Stimulated activated CD4-positive, alpha-beta T cell treated with anti-CD3 and anti-CD28 coated beads, Interleukin-4, amount 100 ng/mL, for 48 hours (primary cell): ENCODE measurements around the gene DTNBP1.

Experiments
- DNase-seq, 2 donors: peaks; one replicate each; pipeline ENCODE4 v3.0.0-alpha.2; 2020; ENCODE audit warnings: low read depth in 2 of 2

Gene DTNBP1

DNA sequence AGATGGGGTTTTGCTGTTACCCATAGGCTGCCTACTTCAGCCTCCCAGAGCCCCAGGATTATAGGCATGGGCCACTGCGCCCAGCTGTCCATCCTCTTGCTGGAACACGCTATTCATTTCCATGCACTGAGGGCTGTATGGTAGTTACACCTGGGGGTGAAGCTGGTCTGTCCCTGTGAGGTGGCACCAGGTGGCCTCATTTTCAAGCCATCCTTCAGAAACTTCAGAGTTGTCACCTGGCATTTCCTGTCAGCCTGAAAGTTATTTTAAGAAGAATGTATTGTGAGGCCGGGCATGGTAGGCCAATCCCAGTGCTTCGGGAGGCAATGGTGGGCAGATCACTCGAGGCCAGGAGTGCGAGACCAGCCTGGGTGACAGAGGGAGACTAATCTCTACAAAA lies 147.6 kb downstream of the DTNBP1 start:
- no peak for DNase-seq

DNA sequence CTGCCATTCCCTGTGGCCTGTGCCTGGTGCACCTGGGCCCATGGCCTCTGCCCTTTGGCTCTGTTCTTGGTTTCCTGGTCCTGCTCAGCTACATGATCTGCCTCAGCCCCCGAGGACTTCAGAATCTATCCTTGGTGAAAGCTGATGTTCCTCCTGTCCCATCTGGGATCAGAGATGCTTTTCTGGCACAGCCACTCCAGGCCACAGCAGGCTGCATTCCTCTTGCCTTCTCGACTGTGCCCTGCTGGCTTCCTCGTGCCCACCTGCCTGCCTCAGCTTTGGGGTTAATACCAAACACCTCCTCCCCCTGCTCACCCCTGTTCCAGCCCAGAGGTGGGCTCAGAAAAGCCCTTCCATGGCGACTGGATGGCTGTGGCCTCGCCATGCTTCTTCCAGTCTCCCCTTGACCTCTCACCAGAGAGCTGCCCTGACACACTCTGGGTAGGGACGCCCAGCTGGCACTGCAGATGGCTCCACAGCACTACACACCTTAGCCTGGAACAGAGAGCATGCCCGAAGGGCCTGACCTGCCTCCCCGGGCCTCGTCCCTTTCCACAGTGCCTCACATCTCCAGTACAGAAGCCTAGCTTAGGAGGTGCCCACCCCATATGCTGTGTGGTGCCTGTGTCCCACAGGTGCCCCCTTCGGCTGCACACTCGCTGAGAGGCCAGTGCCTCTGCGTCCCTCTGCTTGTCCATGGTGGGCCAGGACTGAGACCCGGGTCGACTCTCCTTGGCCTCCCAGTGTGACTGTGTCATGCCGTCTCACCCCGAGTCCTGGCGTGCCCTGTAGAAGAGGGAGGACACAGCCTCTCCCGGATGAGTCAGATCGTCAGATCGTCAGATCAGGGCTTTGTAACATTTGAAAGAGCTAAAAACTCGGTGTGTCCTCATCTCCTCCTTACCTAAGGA lies 148.8 kb downstream of the DTNBP1 start:
- no peak for DNase-seq

DNA sequence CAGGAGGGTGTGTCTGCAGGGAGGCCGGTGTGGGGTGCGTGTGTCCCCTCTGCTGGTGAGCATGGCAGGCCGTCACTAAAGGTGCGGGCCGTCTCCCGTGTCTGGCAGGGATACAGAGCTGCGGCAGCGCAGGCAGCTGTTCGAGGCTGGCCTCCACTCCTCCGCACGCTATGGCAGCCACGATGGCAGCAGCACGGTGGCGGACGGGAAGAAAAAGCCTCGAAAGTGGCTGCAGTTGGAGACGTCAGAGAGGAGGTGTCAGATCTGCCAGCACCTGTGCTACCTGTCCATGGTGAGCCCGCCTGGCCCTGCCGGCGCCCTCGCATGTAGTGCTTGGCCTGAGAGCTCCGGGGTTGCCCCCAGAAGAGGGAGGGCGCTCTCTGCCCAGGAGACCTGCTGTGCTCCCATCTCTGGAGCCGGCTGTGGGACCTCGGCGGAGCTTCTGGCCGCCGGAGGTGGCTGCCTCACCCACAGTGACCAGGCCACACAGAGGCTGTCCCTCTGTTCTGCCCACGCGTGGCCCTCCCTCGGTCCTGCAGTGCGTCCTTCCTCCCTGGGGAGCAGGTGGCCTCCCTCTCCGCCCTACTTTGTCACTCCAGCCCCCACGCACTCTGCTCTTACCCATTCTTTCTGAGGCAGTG lies 149.6 kb downstream of the DTNBP1 start:
- no peak for DNase-seq

DNA sequence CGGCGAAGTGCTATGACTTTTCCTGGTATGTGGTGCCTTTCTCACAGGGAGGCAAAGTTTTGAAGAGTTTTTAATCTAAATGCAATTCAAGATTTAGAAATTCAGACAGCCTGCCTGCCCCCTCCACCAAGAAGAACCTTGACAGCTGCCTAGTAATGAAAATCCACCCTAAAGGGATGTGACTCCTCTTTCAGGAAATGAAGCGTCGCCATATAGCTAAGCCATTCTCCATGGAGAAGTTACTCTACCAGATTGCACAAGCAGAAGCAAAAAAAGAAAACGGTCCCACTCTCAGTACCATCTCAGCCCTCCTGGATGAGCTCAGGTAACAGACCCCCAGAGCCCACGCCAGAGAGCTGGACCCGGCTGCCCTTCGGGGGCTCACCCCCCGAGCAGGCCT lies 150.1 kb downstream of the DTNBP1 start:
- DNase-seq, result no peak

DNA sequence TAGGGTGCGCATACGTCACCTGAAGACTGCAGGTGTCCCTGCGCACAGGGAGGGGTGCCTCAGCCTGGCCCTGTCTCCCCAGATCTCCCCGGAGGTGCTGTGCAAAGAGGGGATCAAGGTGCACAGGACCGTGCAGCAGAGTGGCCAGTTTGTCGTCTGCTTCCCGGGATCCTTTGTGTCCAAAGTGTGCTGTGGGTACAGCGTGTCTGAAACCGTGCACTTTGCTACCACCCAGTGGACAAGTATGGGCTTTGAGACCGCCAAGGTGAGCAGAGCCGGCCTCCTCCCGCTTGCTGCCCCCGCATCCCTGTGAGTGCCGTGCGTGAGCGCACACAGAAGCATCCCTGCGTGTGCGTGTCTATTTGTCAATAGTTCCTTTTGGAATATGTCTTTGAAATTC lies 150.7 kb downstream of the DTNBP1 start:
- no peak for DNase-seq

DNA sequence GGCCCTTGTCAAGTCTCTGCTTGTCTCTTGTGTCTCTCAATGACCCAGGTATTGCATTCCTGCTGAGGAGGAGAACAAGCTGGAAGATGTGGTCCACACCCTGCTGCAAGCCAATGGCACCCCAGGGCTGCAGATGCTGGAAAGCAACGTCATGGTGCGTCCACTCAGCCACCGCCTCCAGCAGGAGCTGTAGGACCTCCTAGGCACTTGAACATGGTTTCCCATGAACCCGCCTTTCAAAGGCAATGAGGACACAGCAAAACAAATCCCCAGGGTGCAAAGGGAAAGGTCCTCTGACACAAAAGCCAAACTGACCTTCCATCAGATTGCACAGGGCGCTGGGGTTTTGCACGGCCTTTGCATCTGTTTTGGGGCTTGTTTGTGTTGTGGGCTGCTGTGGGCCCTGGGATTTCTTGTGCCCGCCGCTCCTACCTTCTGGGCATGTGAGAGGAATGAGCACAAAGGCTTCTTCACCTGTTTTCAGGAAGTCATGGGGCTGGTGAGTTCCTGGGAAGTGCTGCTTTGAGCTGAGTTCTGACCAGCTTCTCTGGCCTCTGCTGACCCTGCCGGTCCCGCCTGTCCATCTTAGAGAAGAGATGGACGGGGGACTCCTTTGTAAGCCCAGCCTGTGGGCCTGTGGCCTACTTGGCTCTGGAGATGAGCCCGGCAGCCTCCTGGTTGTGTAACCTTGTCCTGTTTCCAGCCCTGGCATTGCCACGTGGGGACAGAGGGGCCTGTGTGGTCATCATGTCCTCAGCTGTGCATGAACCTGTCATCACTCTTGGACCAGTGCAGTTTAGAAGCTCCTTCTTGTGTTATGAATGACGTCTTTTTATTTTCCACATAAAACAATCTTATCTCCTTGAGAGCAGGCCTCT lies 151.3 kb downstream of the DTNBP1 start:
- no peak for DNase-seq

DNA sequence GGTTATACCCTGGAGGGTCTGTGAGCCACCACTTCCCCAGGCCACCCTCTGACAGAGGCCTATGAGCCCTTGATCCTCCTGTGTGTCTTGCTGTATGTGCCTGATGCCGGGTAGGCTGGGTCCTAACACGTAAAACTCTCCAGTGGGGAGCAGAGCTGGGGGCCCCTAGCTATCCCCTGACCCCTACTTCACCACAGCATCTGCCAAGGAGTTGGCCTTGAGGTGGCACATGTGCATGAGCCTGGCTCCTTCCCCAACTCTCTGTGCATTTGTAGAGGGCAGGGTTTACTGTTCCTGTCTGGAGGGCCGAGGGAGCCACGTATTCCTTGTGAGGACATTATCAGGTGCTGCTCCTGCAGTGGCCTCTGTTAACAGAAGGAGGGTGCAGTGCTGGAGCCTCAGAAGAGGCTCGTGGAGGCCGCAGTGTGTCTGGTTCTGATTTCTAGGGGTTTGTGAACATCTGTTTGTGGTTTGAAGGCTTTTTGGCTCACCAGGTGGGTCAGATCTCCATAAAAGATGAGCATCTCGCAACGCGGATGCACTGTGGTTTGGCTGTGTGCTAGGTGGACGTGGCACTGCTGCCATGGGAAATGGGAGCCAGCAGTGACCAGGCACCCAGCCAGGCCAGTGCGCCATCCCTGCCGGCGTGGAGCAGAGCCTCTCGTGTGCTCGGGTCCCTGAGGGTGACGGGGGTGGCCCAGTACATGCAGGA lies 152.1 kb downstream of the DTNBP1 start:
- DNase-seq, result no peak

DNA sequence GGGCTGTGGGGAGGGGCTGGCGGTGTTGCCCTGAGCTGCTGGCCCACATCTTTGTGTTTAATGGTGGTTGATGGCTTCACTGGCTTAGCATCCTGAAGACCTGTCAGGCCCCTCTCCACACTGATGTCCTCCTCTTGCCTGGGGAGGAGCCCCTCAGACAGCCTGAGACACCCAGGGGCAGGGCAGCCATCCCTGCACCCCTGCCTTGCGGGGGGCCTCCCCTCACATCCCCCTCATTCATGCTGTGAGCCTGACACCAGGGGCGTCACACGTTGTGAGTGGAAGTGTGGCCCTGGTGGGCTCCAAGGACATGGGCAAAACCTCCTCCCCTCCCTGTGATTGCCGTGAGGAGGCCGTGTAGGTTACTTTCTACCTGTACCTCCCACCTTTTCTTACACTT lies 152.7 kb downstream of the DTNBP1 start:
- no peak for DNase-seq

DNA sequence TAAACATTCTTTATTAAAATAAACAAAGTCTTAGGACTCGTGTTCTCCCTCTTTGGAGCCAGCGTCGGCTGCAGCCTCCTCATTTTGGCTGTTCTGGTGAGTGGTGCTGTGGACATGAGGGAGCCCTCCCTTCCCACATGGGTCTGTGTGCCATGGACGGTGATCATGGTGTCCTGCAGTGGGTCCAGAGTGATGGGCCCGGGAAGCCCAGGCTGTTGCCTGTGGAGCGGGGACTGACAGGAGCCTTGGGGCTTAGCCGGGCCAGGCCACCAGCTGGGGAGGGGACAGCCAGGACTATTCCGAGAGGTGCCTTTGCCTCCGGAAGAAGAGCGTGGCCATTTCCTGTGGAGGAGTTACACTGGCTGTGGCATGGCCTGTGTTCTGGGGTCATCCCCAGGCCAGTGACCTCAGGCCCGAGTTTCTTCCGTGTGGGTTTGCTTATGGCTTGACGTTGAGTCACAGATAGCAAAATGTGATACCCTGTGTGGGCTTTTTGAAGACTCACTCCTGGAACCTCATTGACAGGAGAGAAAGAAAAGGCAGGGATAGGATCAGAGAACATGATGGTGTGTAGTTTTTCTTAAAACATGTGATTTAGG lies 153.4 kb downstream of the DTNBP1 start:
- DNase-seq, result no peak

DNA sequence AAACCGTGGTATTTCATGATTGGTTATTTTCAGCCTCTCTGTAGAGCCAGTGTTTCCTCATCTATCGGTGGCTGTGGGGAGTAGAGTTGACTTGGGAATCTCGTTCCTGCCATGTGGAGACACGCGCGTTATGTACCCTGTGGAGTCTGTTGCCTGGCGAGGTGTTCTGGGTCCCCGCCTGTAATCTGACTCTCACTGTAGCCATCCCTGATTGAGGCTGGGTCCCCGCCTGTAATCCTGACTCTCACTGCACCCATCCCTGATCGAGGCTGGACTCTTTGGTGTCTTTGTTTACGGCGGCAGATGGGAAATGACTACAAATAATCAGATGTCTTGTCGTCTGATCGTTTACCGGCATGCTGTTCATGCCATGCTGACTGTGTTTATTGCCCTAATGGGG lies 153.9 kb downstream of the DTNBP1 start:
- DNase-seq, result no peak

DNA sequence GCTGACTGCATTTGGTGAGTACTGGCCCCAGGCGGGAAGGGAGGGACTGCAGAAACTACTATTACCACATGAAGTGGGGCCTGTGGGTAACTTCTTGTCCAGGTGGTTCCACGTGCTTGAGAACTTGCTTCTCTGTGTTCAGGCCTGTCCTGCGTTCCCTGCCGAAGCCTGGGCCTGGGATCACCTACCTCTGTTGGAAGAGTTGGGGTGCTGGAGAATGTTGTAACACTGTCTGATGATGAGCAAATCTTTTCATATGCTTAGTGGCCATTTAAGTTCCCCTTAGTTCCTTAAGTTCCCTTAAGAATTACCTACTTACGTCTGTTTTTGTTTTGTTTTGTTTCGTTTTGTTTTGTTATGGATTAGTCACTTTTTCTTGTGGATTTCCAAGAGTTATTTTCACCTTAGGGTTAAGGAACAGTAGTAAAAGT lies 154.4 kb downstream of the DTNBP1 start:
- DNase-seq, result no peak

DNA sequence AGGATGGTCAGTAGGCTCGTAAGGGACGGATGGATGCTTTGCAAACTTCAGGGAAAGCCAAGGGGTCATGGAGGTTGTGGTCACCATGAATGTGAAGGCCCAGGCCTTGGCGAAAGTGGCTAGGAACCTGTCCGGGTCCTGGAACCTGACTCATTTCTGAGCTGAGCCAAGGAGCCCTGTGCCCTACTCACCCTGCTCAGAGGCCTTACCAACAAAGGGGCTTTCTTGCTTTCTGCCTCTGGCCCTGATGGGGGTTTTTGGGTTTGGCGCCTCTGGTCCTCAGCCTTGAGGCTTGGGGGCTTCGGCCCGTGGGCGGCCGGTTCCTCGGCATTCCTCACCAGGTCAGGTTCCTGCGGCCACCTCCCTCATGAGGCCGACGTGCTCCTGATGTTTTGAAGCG lies 155.1 kb downstream of the DTNBP1 start:
- no peak for DNase-seq

DNA sequence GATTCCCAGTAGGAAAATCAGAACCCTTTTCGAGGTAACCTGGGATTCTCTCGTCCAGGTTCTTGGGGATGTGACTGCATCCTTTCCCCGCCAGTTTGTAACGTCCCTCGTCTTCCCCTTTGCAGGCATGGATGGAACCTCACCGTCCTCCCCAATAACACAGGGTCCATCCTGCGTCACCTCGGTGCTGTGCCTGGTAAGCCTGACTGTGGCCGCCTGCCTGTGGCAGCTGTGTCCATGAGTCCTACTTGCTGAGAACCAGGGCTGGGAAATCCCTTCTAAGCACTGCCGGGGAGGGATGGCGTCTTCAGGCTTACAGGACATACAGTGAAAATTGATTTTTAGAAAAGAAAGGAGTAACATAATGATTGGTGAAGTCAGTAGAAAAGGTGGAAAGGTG lies 155.6 kb downstream of the DTNBP1 start:
- DNase-seq, result no peak

DNA sequence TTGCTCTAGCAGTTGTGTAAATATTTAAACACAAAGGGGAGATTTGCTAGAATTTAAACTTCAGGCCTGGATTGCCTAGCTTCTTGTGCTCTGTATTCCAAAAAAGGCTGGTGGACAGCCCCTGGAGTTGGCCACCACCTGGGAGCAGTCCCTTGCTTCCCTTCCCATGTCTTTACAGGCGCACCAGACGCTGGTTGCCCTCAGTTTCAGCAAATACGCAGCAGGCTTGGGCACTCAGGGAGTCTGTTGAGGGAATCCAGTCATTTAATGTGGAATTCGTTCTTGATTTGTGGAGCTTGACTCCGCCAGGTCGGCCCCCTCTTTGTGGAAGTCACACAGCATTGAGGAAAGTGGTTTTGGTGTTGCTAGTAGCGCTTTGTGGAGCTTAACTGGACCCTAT lies 156.8 kb downstream of the DTNBP1 start:
- no peak for DNase-seq

DNA sequence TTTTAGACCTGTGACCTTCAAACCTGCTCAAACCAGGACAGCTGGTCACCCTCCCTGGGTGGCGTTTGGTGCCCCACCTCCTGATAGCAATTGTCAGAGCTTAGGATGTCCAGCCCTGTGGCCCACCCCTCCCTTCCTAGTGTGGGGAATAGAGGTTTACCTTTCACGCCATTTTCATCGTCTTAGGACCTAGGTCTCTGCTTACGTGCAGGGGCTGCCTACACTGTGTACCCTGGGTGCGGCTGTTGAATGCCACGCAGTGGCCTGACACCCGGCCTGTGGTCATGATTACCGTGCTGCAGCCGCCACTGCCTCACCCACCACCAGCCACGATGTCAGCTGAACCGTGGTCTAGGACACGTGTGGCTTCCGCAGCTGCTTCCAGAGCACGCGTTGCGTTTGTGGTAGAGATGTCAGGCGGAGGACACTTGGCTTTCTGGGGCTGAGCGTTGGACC lies 157.3 kb downstream of the DTNBP1 start:
- DNase-seq, result no peak

DNA sequence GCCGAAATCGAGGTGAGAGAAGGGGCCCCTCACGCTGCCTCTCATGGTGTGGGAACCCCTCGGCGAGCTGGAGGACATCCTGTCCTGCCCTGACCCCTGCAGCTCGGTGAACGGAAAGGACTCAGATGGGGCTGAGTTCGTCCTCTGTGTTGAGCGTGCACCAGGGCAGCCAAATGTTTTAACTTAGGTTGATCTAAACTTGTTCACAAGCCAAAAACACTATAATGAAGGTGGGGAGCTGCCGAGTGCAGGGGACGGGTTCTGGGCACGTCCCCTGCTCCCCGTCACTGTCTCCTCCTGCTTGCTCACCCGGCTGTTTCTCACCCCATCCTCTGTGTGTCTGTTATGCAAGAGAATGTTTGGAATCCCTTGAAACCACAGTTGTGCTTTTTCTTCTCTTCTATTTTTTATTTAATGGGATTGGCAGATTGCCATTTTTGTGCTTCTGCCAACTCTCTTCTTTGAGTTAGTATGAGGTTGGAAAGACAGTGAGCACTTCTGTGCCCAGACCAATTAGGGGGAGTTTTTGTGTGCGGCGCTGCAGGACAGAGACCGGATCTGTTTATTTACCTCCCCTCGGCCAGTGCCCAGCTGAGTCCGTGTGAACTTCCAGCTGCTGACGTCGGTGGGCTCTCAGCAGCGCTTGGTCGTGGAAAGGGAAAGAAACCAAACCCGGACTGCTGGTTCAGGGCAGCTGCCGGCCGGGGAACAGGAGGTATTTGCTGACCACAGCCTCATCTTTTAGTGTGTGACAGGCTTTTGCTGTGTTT lies 158.1 kb downstream of the DTNBP1 start:
- DNase-seq, result no peak

DNA sequence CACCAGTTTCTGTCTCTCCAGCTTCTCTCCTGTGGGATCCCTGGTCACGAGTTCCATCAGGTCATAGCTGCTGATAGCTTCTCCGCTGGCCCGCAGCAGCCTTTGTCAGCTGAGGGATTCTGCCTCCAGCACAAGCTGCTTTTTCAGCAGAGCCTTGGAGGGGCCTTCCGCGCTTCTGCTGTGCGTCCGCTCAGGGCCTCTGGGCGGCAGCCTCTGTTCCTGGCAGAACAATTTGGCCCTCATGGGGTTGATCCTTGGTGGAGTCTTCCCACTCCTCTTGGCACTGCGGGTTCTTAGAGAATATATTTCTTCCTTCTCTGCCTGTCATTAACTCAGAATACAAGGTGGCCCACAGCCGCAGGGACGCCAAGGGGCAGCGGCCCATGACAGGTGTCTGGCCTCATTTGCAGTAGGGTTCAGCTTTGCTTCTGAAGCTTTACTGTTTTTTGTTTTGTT lies 158.8 kb downstream of the DTNBP1 start:
- DNase-seq, result no peak

DNA sequence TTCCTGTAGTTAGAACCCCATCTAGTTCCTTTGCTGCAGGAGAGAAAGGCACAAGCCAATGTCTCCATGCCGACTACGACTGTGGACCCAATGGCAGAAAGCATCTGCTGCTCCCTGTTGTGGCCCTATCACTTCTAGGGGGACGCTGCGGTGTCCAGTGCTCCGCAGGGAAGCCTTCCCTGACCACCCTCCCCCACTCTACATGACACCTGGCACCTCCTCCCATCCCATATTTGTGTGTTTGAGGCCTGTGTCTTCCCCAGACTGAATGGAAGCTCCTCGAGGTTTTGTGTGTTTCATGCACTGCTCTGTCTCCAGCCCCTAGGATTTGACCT lies 159.5 kb downstream of the DTNBP1 start:
- DNase-seq, result no peak

DNA sequence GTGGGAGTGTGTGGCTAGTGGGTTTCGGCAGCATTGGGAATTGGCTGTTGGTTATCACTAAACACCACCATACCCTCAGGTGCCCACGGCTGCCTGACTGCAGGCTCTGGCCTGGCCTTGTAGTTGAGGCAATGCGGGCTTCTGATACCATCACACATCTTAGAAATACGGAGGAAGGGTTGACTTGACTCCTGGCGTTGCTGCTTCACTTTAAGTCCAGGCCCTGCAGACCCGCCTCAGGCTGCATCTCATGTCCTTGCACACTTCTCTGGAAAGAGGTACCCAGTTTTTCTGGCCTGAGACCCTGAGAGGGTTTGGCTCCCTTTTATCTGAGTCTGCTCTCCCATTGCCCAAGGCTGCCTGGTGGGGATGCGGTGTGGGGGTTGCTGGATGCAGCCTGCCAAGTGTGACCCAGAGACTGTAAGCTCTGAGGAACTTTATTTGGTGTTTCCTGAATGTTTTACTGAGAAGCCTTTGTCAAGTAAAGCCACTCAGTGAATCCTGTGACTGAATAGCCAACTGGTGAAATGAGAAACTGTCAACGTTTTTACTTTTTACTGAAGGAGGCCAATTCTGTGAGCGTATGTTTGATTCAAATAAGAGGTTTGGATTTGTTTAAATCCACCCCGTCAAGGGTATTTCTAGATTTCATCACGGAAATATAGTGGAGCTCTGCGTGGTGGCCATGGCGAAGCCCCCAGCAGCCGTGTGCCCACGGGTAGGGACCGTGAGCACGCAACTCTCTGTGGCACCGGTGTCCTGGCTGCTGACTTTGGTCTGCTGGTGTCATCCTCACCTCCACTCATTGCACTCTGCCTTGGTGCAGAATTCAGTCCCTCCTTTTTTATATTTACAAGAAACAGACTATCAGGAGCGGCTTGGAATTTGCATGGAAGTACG lies 160.1 kb downstream of the DTNBP1 start:
- DNase-seq, result no peak
